A549 (cell line): ENCODE measurements around the gene CDX2.

Experiments used
- CTCF ChIP-seq: fragments of >200 bp; sonication (Bioruptor Twin); formaldehyde crosslinking; IDR thresholded peaks from 3 replicates; pipeline ENCODE4 v1.5.1; 2016
- MAX ChIP-seq: IDR thresholded peaks from 2 replicates; pipeline ENCODE4 v1.6.1; 2012
- NR3C1 ChIP-seq: fragments of >200 bp; sonication (Bioruptor Twin); formaldehyde crosslinking; IDR thresholded peaks from 3 replicates; pipeline ENCODE4 v1.6.1; 2017
- POLR2A ChIP-seq: IDR thresholded peaks from 2 replicates; pipeline ENCODE4 v1.6.1; 2012; ENCODE audit warnings: mild to moderate bottlenecking, low read length
- REST ChIP-seq: fragments of 200-600 bp; sonication (generic); IDR thresholded peaks from 2 replicates; pipeline ENCODE4 v1.6.1; 2016; ENCODE audit warnings: antibody characterized with exemption, mild to moderate bottlenecking, moderate library complexity

- no peak for TF ChIP-seq MAX
- TF ChIP-seq POLR2A, result no peak
- no peak for TF ChIP-seq CTCF
- no peak for TF ChIP-seq REST
- no peak for TF ChIP-seq NR3C1
These were observed 49.5 kb downstream of the CDX2 start for GRCh38 chr13:27919659-27919933.
